Neuronal stem cell (in vitro differentiated cells): ENCODE data around the gene MEG3.

Experiments used
- DNase-seq: peaks from one replicate; pipeline ENCODE4 v3.0.0-alpha.2; 2013; ENCODE audit warnings: low spot score
- H2AFZ ChIP-seq: one replicate; pipeline ENCODE4 v1.6.1; 2013; ENCODE audit warnings: mild to moderate bottlenecking, low read length, inconsistent platforms
- H2AK5ac ChIP-seq: 2 replicates; pipeline ENCODE4 v1.6.1; 2013; ENCODE audit warnings: low read depth, mild to moderate bottlenecking, inconsistent platforms, low read length, moderate library complexity, mixed read lengths
- H2BK120ac ChIP-seq: 2 replicates; pipeline ENCODE4 v1.6.1; 2013; ENCODE audit warnings: low read depth, mild to moderate bottlenecking, inconsistent platforms, low read length, moderate library complexity, mixed read lengths
- H2BK12ac ChIP-seq: one replicate; pipeline ENCODE4 v1.6.1; 2013; ENCODE audit warnings: low read length, inconsistent platforms
- H2BK15ac ChIP-seq: 2 replicates; pipeline ENCODE4 v1.6.1; 2013; ENCODE audit warnings: mild to moderate bottlenecking, low read length, inconsistent platforms, mixed read lengths
- H2BK5ac ChIP-seq: one replicate; pipeline ENCODE4 v1.6.1; 2013; ENCODE audit warnings: inconsistent platforms, mild to moderate bottlenecking, low read length, moderate library complexity
- H3K14ac ChIP-seq: one replicate; pipeline ENCODE4 v1.6.1; 2013; ENCODE audit warnings: low read length, inconsistent platforms
- H3K18ac ChIP-seq: 2 replicates; pipeline ENCODE4 v1.6.1; 2013; ENCODE audit warnings: low read length, inconsistent platforms
- H3K23ac ChIP-seq: 2 replicates; pipeline ENCODE4 v1.6.1; 2013; ENCODE audit warnings: low read depth, mild to moderate bottlenecking, mixed read lengths, low read length, inconsistent platforms; ENCODE audit not compliant: poor library complexity
- H3K27ac ChIP-seq: replicated peaks from 3 replicates; pipeline ENCODE4 v1.5.1; 2013; ENCODE audit warnings: low read length, inconsistent platforms
- H3K27me3 ChIP-seq, 3 experiments: 2 replicates each; pipeline ENCODE4 v1.6.1; 2013; ENCODE audit warnings: low read length in 3 of 3, mild to moderate bottlenecking in 2 of 3, inconsistent platforms in 1 of 3, low read depth in 1 of 3, mixed read lengths in 1 of 3, moderate library complexity in 1 of 3; ENCODE audit not compliant: control insufficient read depth in 3 of 3, insufficient read depth in 3 of 3
- H3K36me3 ChIP-seq, 2 donors: replicated peaks in 1 of 2; 2 replicates each; pipeline ENCODE4 v1.6.1; 2013; ENCODE audit warnings: low read length in 2 of 2; ENCODE audit not compliant: control insufficient read depth in 2 of 2, insufficient read depth in 2 of 2
- H3K4ac ChIP-seq: 2 replicates; pipeline ENCODE4 v1.6.1; 2013; ENCODE audit warnings: inconsistent platforms, mild to moderate bottlenecking, low read length, moderate library complexity
- H3K4me1 ChIP-seq, 2 donors: 1 replicate in 1 of 2; 2 replicates in 1 of 2; pipeline ENCODE4 v1.6.1; 2013; ENCODE audit warnings: low read length in 2 of 2, low read depth in 1 of 2; ENCODE audit not compliant: control insufficient read depth in 2 of 2, insufficient read depth in 1 of 2
- H3K4me2 ChIP-seq: one replicate; pipeline ENCODE4 v1.6.1; 2013; ENCODE audit warnings: mild to moderate bottlenecking, low read length, inconsistent platforms; ENCODE audit not compliant: insufficient read depth, poor library complexity, severe bottlenecking
- H3K4me3 ChIP-seq, 2 donors: 2 replicates each; pipeline ENCODE4 v1.5.1; 2013; ENCODE audit warnings: low read length in 2 of 2, mild to moderate bottlenecking in 2 of 2, inconsistent platforms in 1 of 2, moderate library complexity in 1 of 2
- H3K79me1 ChIP-seq: one replicate; pipeline ENCODE4 v1.6.1; 2013; ENCODE audit warnings: low read depth, mild to moderate bottlenecking, inconsistent platforms, low read length, moderate library complexity
- H3K9ac ChIP-seq: one replicate; pipeline ENCODE4 v1.6.1; 2013; ENCODE audit warnings: mild to moderate bottlenecking, low read depth, low read length, inconsistent platforms; ENCODE audit not compliant: poor library complexity
- H3K9me3 ChIP-seq, 2 donors: replicated peaks in 1 of 2; 2 replicates each; pipeline versions ENCODE3 to v1.6.1; 2013; ENCODE audit warnings: low read length in 2 of 2, mild to moderate bottlenecking in 2 of 2, inconsistent platforms in 1 of 2, low read depth in 1 of 2, mixed read lengths in 1 of 2, moderate library complexity in 1 of 2; ENCODE audit not compliant: control insufficient read depth in 2 of 2, insufficient read depth in 1 of 2
- H4K8ac ChIP-seq: one replicate; pipeline ENCODE4 v1.6.1; 2013; ENCODE audit warnings: low read depth, mild to moderate bottlenecking, inconsistent platforms, low read length, moderate library complexity
- H4K91ac ChIP-seq: one replicate; pipeline ENCODE4 v1.6.1; 2013; ENCODE audit warnings: low read length, low read depth, mild to moderate bottlenecking, inconsistent platforms; ENCODE audit not compliant: poor library complexity
- WGBS, 2 donors: extraction: QIAGEN DNeasy Blood & Tissue Kit; methylation state at CpG; one replicate each; pipeline ENCODE4 v1.1.7; 2013; ENCODE audit warnings: missing lambda C conversion rate in 2 of 2, mixed read lengths in 1 of 2; ENCODE audit not compliant: insufficient read length in 2 of 2, insufficient replicate concordance in 1 of 2; ENCODE audit errors: extremely low coverage in 2 of 2; 5-methylcytosine and 5-hydroxymethylcytosine counted together

The MEG3 gene

GRCh38 chr14:100875126-100875525 is 49.2 kb downstream of the MEG3 start:
- Histone ChIP-seq H2BK15ac (peak overlapping the region; percentile 99), H3K27ac (no peak overlapping the region), H3K18ac (peak overlapping the region; percentile 88), H2AFZ (no peak overlapping the region), H3K9me3 (peaks cover 0 to 2% of the 10 kb centered on the region in 2 donors), H3K23ac (peak overlapping the region; percentile 22), H4K8ac (no peak overlapping the region), H3K27me3 (peaks cover 0 to 4% (median 0%) of the 10 kb centered on the region in 3 experiments), H2BK5ac (peak overlapping the region; percentile 33), H3K36me3 (no peaks in the 10 kb centered on the region), H2BK120ac (peak overlapping the region; percentile 93), H2AK5ac (peak overlapping the region; percentile 100), H3K4me3 (no peak overlapping the region), H2BK12ac (peak overlapping the region; percentile 93), H3K4ac (no peak overlapping the region), H4K91ac (no peak overlapping the region), H3K4me1 (peaks cover 0 to 6% of the 10 kb centered on the region in 2 donors), H3K79me1 (no peaks in the 10 kb centered on the region), H3K4me2 (no peak overlapping the region), H3K9ac (no peak overlapping the region), H3K14ac (peak overlapping the region; percentile 59)
- no CpG with 5 or more reads among the region's 6 CpGs for WGBS, 2 donors
- no peak for DNase-seq

DNA sequence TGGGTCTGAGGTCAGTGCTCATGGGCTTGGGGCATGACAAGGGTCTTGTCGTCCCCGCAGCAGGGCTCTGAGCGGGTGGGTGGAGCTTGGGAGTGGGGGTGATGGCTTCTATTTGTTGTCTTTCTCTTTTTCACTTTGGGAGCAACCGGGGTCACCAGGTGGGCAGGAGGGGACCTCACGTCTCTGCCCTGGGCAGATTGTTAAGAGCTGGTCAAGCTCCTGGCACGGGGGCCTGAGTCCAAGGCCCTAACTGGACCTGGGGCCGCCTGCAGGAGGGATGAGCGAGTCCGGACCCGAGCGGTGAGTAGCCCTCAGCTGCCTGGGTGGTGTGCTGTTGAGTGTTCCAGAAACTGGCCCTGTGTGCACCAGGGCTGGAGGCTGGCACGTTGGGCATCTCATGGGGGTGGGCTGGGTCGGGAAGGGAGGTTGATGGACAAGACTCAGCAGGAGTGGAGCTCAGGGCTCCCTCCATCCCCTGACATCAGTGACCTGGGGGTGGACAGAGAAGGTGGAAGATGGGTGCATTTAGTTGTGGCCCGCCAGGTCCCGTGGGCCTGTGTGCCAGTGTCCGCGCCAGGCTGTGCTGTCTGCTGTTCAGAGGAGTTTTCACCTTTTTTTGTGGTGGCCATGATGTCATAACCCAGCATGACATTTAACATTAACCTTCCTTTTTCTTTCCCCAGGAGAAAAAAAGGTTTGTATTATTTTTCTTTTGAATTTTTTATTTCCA is 50.1 kb downstream of the MEG3 start:
- Histone ChIP-seq H2AFZ (no peak overlapping the region), H3K4me1 (peaks cover 0 to 6% of the 10 kb centered on the region in 2 donors), H3K4ac (peak overlapping the region; percentile 58), H2AK5ac (peak overlapping the region; percentile 100), H3K23ac (no peak overlapping the region), H3K79me1 (no peaks in the 10 kb centered on the region), H2BK12ac (peak overlapping the region; percentile 93), H3K4me2 (no peak overlapping the region), H4K8ac (no peak overlapping the region), H3K36me3 (no peaks in the 10 kb centered on the region), H3K27me3 (peaks cover 0 to 4% (median 0%) of the 10 kb centered on the region in 3 experiments), H3K14ac (peak overlapping the region; percentile 59), H3K9ac (peak overlapping the region; percentile 32), H2BK120ac (peak overlapping the region; percentile 93), H3K9me3 (peaks cover 0 to 3% of the 10 kb centered on the region in 2 donors), H3K4me3 (no peak overlapping the region), H2BK5ac (peak overlapping the region; percentile 33), H3K18ac (peak overlapping the region; percentile 88), H2BK15ac (peak overlapping the region; percentile 99), H3K27ac (no peak overlapping the region), H4K91ac (peak overlapping the region; percentile 38)
- DNase-seq = no peak
- WGBS, 2 donors = no CpG with 5 or more reads among the region's 17 CpGs

GRCh38 chr14:100878271-100879146 is 52.6 kb downstream of the MEG3 start:
- H2BK15ac ChIP-seq = peak overlapping the region; percentile 47
- H3K9me3 ChIP-seq = peaks cover 6 to 26% of the 10 kb centered on the region in 2 donors
- WGBS, 2 donors = no CpG with 5 or more reads among the region's 11 CpGs
- H3K36me3 ChIP-seq = peaks cover 0 to 5% of the 10 kb centered on the region in 2 donors
- no peak overlapping the region for H3K14ac ChIP-seq
- H3K4me3 ChIP-seq = no peak overlapping the region
- no peak overlapping the region for H4K8ac ChIP-seq
- no peak overlapping the region for H2AFZ ChIP-seq
- DNase-seq = no peak
- peak overlapping the region; percentile 91 for H3K18ac ChIP-seq
- peak overlapping the region; percentile 92 for H2BK5ac ChIP-seq
- H2BK12ac ChIP-seq = peak overlapping the region; percentile 87
- H2BK120ac ChIP-seq = peak overlapping the region; percentile 48
- peak overlapping the region; percentile 71 for H3K4ac ChIP-seq
- peak overlapping the region; percentile 6 for H3K23ac ChIP-seq
- peaks cover 0 to 6% of the 10 kb centered on the region in 2 donors for H3K4me1 ChIP-seq
- no peak overlapping the region for H3K27ac ChIP-seq
- H3K4me2 ChIP-seq = no peak overlapping the region
- peaks cover 0 to 4% (median 0%) of the 10 kb centered on the region in 3 experiments for H3K27me3 ChIP-seq
- peak overlapping the region; percentile 94 for H4K91ac ChIP-seq
- H2AK5ac ChIP-seq = peak overlapping the region; percentile 100
- no peak overlapping the region for H3K9ac ChIP-seq
- no peaks in the 10 kb centered on the region for H3K79me1 ChIP-seq
